HT-29 (cell line): ENCODE measurements around the gene NEU1. TPM values are rescaled to one million over a fixed set of nuclear protein-coding genes. Genes with fewer than 3 reads are reported as not detected.
"Not testable (repeated sequence)": the region's sequence is repeated elsewhere in the genome, so short reads cannot be mapped to it uniquely, and the experiment has no call there.

Experiments
- DNase-seq: peaks from one replicate; pipeline ENCODE4 v3.0.0-alpha.2; 2015; ENCODE audit warnings: low spot score
- small RNA-seq: library from RNA; depleted of rRNA; stranded (forward); fragments of <200 nt; gene quantifications from one replicate; pipeline ENCODE3, GENCODE V24; 2014
- total RNA-seq: library from RNA; depleted of rRNA; stranded (reverse); fragments of >200 nt; shearing (Covaris generic); gene quantifications from 2 replicates; pipeline ENCODE4 v1.2.3, GENCODE V29; 2014; rRNA removed

NEU1 gene
- total RNA-seq, 1 experiment from 2014 or later: 82.3 TPM

GRCh38 chr6:31817929-31818511, 44.6 kb downstream of the NEU1 start:
- not testable (repeated sequence) for DNase-seq

DNA sequence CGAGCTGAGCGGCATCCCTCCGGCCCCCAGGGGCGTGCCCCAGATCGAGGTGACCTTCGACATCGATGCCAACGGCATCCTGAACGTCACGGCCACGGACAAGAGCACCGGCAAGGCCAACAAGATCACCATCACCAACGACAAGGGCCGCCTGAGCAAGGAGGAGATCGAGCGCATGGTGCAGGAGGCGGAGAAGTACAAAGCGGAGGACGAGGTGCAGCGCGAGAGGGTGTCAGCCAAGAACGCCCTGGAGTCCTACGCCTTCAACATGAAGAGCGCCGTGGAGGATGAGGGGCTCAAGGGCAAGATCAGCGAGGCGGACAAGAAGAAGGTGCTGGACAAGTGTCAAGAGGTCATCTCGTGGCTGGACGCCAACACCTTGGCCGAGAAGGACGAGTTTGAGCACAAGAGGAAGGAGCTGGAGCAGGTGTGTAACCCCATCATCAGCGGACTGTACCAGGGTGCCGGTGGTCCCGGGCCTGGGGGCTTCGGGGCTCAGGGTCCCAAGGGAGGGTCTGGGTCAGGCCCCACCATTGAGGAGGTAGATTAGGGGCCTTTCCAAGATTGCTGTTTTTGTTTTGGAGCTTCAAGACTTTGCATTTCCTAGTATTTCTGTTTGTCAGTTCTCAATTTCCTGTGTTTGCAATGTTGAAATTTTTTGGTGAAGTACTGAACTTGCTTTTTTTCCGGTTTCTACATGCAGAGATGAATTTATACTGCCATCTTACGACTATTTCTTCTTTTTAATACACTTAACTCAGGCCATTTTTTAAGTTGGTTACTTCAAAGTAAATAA, 45.3 kb downstream of the NEU1 start:
- DNase-seq: not testable (repeated sequence)

GRCh38 chr6:31815025-31815838, 47.4 kb downstream of the NEU1 start, which contains the start of the genes HSPA1A and HSPA1L:
HSPA1A (plus strand) TSS chr6:31815543; CDS start chr6:31815757, 214 bp downstream.
HSPA1L (minus strand) TSS chr6:31815283; CDS start chr6:31811972, 3,311 bp downstream.
- peak; percentile 92 for DNase-seq

GRCh38 chr6:31814677-31815024, 48.0 kb downstream of the NEU1 start:
- DNase-seq: peak; percentile 96

DNA sequence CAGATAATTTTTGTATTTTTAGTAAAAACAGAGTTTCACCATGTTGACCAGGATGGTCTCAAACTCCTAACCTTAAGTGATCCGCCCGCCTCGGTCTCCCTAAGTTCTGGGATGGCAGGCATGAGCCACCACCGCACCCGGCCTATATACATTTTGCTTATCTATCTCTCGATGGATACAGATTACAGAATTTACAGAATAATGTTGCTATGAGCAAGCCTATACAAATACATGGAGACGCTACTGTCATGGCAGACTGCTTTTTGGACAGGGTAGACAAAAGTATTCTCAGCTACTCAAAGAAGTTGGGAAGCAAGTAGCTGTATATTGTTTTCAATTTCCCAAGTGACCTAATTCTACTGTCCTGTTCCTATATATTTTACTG, 49.2 kb downstream of the NEU1 start:
- no peak for DNase-seq

DNA sequence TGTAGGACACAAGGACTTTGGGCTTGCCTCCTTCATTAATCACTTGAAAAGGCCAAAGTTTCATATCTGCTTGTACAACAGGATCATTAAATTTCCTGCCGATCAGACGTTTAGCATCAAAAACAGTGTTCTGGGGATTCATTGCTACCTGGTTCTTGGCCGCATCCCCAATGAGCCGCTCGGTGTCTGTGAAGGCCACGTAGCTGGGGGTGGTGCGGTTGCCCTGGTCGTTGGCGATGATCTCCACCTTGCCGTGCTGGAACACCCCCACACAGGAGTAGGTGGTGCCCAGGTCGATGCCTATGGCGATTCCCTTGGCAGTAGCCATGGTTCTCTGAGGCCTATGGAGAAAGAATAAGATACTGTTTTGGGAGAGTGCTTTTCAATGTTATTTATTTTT, 51.0 kb downstream of the NEU1 start:
- DNase-seq: no peak

DNA sequence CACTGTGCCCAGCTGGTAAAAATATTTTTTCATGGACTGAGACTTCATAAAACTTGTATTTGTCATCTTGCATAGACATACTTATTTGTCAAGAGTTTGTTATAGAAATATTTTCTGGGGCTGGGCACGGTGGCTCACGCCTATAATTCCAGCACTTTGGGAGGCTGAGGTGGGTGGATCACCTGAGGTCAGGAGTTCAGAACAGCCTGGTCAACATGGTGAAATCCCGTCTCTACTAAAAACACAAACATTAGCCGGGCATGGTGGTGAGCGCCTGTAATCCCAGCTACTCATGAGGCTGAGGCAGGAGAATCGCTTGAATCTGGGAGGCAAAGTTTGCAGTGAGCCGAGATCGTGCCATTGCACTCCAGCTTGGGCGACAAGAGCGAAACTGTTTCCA, 54.0 kb downstream of the NEU1 start:
- DNase-seq: not testable (repeated sequence)

Small RNA genes lying within 50 kb of the gene (small RNA-seq; reads per million reads assigned to genes)
- gene SNORD48: 53.2 reads per million, percentile 95 among the genes with 10 or more reads in this experiment
- not detected for gene SNORD52

Other genes with a start within 250 kb of the NEU1 start
- gene AIF1, start 247.6 kb downstream of the NEU1 start, total RNA-seq: not detected in 2 replicates
- 128 and 172 TPM in 2 replicates for gene PRRC2A, start 242.1 kb downstream of the NEU1 start, total RNA-seq
- 307 and 336 TPM in 2 replicates for gene BAG6, start 210.2 kb downstream of the NEU1 start, total RNA-seq
- gene APOM, start 206.9 kb downstream of the NEU1 start, total RNA-seq: 1.8 and 4.2 TPM in 2 replicates
- gene C6orf47, start 202.0 kb downstream of the NEU1 start, total RNA-seq: 24.7 and 29.1 TPM in 2 replicates
- 11.7 and 17.2 TPM in 2 replicates for gene GPANK1, start 197.8 kb downstream of the NEU1 start, total RNA-seq
- gene CSNK2B, start 196.7 kb downstream of the NEU1 start, total RNA-seq: 219 and 225 TPM in 2 replicates
- 3.5 and 3.6 TPM in 2 replicates for gene LY6G5B, start 192.8 kb downstream of the NEU1 start, total RNA-seq
- 0.76 and 2.1 TPM in 2 replicates for gene LY6G5C, start 181.8 kb downstream of the NEU1 start, total RNA-seq
- gene ABHD16A, start 159.5 kb downstream of the NEU1 start, total RNA-seq: 32.5 and 37.9 TPM in 2 replicates
- not detected in 2 replicates for gene LY6G6F, start 156.0 kb downstream of the NEU1 start, total RNA-seq
- not detected in 2 replicates for gene LY6G6D, start 147.5 kb downstream of the NEU1 start, total RNA-seq
- gene LY6G6C, start 141.1 kb downstream of the NEU1 start, total RNA-seq: not detected in 2 replicates
- gene MPIG6B, start 139.4 kb downstream of the NEU1 start, total RNA-seq: 0.18 TPM in 1 of 2 replicates, not detected in the other
- gene DDAH2, start 133.5 kb downstream of the NEU1 start, total RNA-seq: 107 and 116 TPM in 2 replicates
- 914 and 960 TPM in 2 replicates for gene CLIC1, start 126.3 kb downstream of the NEU1 start, total RNA-seq
- gene MSH5, start 122.8 kb downstream of the NEU1 start, total RNA-seq: 19.6 and 20.9 TPM in 2 replicates
- 6.3 and 11.6 TPM in 2 replicates for gene SAPCD1, start 100.2 kb downstream of the NEU1 start, total RNA-seq
- 5.6 and 11.2 TPM in 2 replicates for gene VWA7, start 85.5 kb downstream of the NEU1 start, total RNA-seq
- 128 and 138 TPM in 2 replicates for gene VARS1, start 67.1 kb downstream of the NEU1 start, total RNA-seq
- gene LSM2, start 55.9 kb downstream of the NEU1 start, total RNA-seq: 77.4 and 93.6 TPM in 2 replicates
- 0.64 and 1.3 TPM in 2 replicates for gene HSPA1L, start 47.5 kb downstream of the NEU1 start, total RNA-seq
- 379 and 403 TPM in 2 replicates for gene HSPA1A, start 47.3 kb downstream of the NEU1 start, total RNA-seq
- 655 TPM in 2 replicates for gene HSPA1B, start 35.1 kb downstream of the NEU1 start, total RNA-seq
- 101 and 124 TPM in 2 replicates for gene SLC44A4, start 16.2 kb upstream of the NEU1 start, total RNA-seq
- 85.9 and 98.5 TPM in 2 replicates for gene EHMT2, start 34.9 kb upstream of the NEU1 start, total RNA-seq
- gene ZBTB12, start 39.3 kb upstream of the NEU1 start, total RNA-seq: 12.6 and 13.6 TPM in 2 replicates
- 0.28 and 0.91 TPM in 2 replicates for gene C2, start 64.9 kb upstream of the NEU1 start, total RNA-seq
- 2.0 and 2.6 TPM in 2 replicates for gene CFB, start 83.3 kb upstream of the NEU1 start, total RNA-seq
- gene NELFE, start 96.2 kb upstream of the NEU1 start, total RNA-seq: 85.4 and 103 TPM in 2 replicates
- gene SKIC2, start 96.4 kb upstream of the NEU1 start, total RNA-seq: 62.5 and 66.2 TPM in 2 replicates
- 54.8 and 61.6 TPM in 2 replicates for gene DXO, start 109.3 kb upstream of the NEU1 start, total RNA-seq
- gene C4A, start 119.2 kb upstream of the NEU1 start, total RNA-seq: 0.57 and 1.9 TPM in 2 replicates
- gene C4B, start 152.0 kb upstream of the NEU1 start, total RNA-seq: 1.4 and 1.9 TPM in 2 replicates
- not detected in 2 replicates for gene CYP21A2, start 175.6 kb upstream of the NEU1 start, total RNA-seq
- gene TNXB, start 246.5 kb upstream of the NEU1 start, total RNA-seq: 0.03 TPM in 1 of 2 replicates, not detected in the other